WTC11 (cell line): Measurements from ENCODE around the gene NR1I3. TPM values are rescaled to one million over a fixed set of nuclear protein-coding genes. Genes with fewer than 3 reads are reported as not detected.

Experiments used
- ATAC-seq: fragments of 200-7000 bp; cut with Tn5 transposase; 2 replicates; pipeline ENCODE4 v1.10.0; 2021; ENCODE audit warnings: mild to moderate bottlenecking, moderate library complexity
- CTCF ChIA-PET: fragments of 300-600 bp; sonication (Branson Sonifier 250); formaldehyde crosslinking; loops from one replicate; lab custom pipeline; 2021; ENCODE audit warnings: antibody characterized with exemption; lab: Charles Lee
- POLR2A ChIA-PET: fragments of 350-600 bp; sonication (Branson Sonifier 250); formaldehyde crosslinking; loops from one replicate; lab custom pipeline; 2021; ENCODE audit warnings: antibody characterized with exemption; lab: Charles Lee
- DNase-seq: peaks from one replicate; pipeline ENCODE4 v3.0.0; 2021; ENCODE audit warnings: low spot score
- H3K27ac Mint-ChIP-seq: 2 replicates; pipeline ENCODE4 v1.8.0; 2021; ENCODE audit warnings: mixed read lengths
- H3K27me3 Mint-ChIP-seq: 2 replicates; pipeline ENCODE4 v1.8.0; 2021; ENCODE audit warnings: low read depth, mild to moderate bottlenecking, moderate library complexity, mixed read lengths
- H3K36me3 Mint-ChIP-seq: 2 replicates; pipeline ENCODE4 v1.8.0; 2021; ENCODE audit warnings: mixed read lengths
- H3K4me1 Mint-ChIP-seq: 2 replicates; pipeline ENCODE4 v1.8.0; 2022; ENCODE audit warnings: mixed read lengths
- H3K4me3 Mint-ChIP-seq: 2 replicates; pipeline ENCODE4 v1.8.0; 2021; ENCODE audit warnings: mild to moderate bottlenecking, moderate library complexity, mixed read lengths
- H3K9me3 Mint-ChIP-seq: 2 replicates; pipeline ENCODE4 v1.8.0; 2021; ENCODE audit warnings: mixed read lengths
- AR ChIP-seq: fragments of 250-450 bp; sonication (Bioruptor Pico); IDR thresholded peaks from 2 replicates; pipeline ENCODE4 v1.9.0; 2021; ENCODE audit warnings: mild to moderate bottlenecking
- CREB1 ChIP-seq: sonication (generic); formaldehyde crosslinking; IDR thresholded peaks from 2 replicates; pipeline ENCODE4 v1.8.0; 2023; ENCODE audit warnings: mild to moderate bottlenecking, missing genetic modification reagents
- CTCF ChIP-seq: fragments of 200-600 bp; IDR thresholded peaks from 2 replicates; pipeline ENCODE4 v1.8.0; 2022; ENCODE audit warnings: antibody characterized with exemption
- E2F4 ChIP-seq: sonication (generic); formaldehyde crosslinking; IDR thresholded peaks from 2 replicates; pipeline ENCODE4 v1.8.1; 2022; ENCODE audit warnings: low read depth, mild to moderate bottlenecking, moderate library complexity, missing genetic modification reagents, borderline replicate concordance
- ELF4 ChIP-seq: sonication (generic); formaldehyde crosslinking; IDR thresholded peaks from 2 replicates; pipeline ENCODE4 v1.8.1; 2022; ENCODE audit warnings: low read depth, mild to moderate bottlenecking, moderate library complexity, missing genetic modification reagents
- ESRRA ChIP-seq: sonication (generic); formaldehyde crosslinking; IDR thresholded peaks from 2 replicates; pipeline ENCODE4 v1.8.1; 2022; ENCODE audit warnings: mild to moderate bottlenecking, missing genetic modification reagents, borderline replicate concordance
- ETV6 ChIP-seq: sonication (generic); formaldehyde crosslinking; IDR thresholded peaks from 2 replicates; pipeline ENCODE4 v1.8.1; 2022; ENCODE audit warnings: mild to moderate bottlenecking, missing genetic modification reagents
- FOXK1 ChIP-seq: sonication (generic); formaldehyde crosslinking; IDR thresholded peaks from 2 replicates; pipeline ENCODE4 v1.8.0; 2022; ENCODE audit warnings: mild to moderate bottlenecking, moderate library complexity, missing genetic modification reagents
- FOXP1 ChIP-seq: sonication (generic); formaldehyde crosslinking; IDR thresholded peaks from 2 replicates; pipeline ENCODE4 v1.8.0; 2022; ENCODE audit warnings: missing genetic modification reagents, mild to moderate bottlenecking, moderate library complexity, borderline replicate concordance
- KAT7 ChIP-seq: sonication (generic); formaldehyde crosslinking; IDR thresholded peaks from 2 replicates; pipeline ENCODE4 v1.8.1; 2023; ENCODE audit warnings: missing genetic modification reagents, mild to moderate bottlenecking, borderline replicate concordance
- MXD4 ChIP-seq: fragments of 250-450 bp; sonication (Bioruptor Pico); IDR thresholded peaks from 2 replicates; pipeline ENCODE4 v1.8.0; 2021; ENCODE audit warnings: mild to moderate bottlenecking, moderate library complexity, borderline replicate concordance
- RELA ChIP-seq: sonication (generic); formaldehyde crosslinking; IDR thresholded peaks from 2 replicates; pipeline ENCODE4 v1.8.1; 2022; ENCODE audit warnings: missing genetic modification reagents, mild to moderate bottlenecking, borderline replicate concordance
- SMAD4 ChIP-seq: sonication (generic); formaldehyde crosslinking; IDR thresholded peaks from 2 replicates; pipeline ENCODE4 v1.8.0; 2022; ENCODE audit warnings: mild to moderate bottlenecking, missing genetic modification reagents
- TCF7 ChIP-seq: sonication (generic); formaldehyde crosslinking; IDR thresholded peaks from 2 replicates; pipeline ENCODE4 v1.8.0; 2022; ENCODE audit warnings: mild to moderate bottlenecking, low read depth, missing genetic modification reagents, moderate library complexity
- USF1 ChIP-seq: sonication (generic); formaldehyde crosslinking; IDR thresholded peaks from 2 replicates; pipeline ENCODE4 v1.8.0; 2022; ENCODE audit warnings: mild to moderate bottlenecking, missing genetic modification reagents
- ZNF281 ChIP-seq: sonication (generic); formaldehyde crosslinking; IDR thresholded peaks from 2 replicates; pipeline ENCODE4 v1.8.0; 2023; ENCODE audit warnings: mild to moderate bottlenecking, missing genetic modification reagents
- ZNF317 ChIP-seq: sonication (generic); formaldehyde crosslinking; IDR thresholded peaks from 2 replicates; pipeline ENCODE4 v1.8.1; 2023; ENCODE audit warnings: low read depth, mild to moderate bottlenecking, moderate library complexity, missing genetic modification reagents, borderline replicate concordance
- total RNA-seq: library from RNA; stranded (reverse); gene quantifications from 3 replicates; pipeline ENCODE4 v1.2.3, GENCODE V29; 2021

The NR1I3 gene
- total RNA-seq, 1 experiment from 2014 or later: not detected

- Mint-ChIP-seq H3K36me3 (0 out of 2 replicates have a peak, but pooled peaks cover 1% of the 10 kb centered on the region), H3K27ac (no peak overlapping the region), H3K9me3 (no peaks in the 10 kb centered on the region), H3K27me3 (no peaks in the 10 kb centered on the region), H3K4me1 (peaks cover 56% of the 10 kb centered on the region), H3K4me3 (peak overlapping the region; percentile 62)
- TF ChIP-seq AR (CRISPR knock-in tag): no peak
- TF ChIP-seq ELF4: no peak
- TF ChIP-seq E2F4 (CRISPR knock-in tag): no peak
- no peak for TF ChIP-seq TCF7 (CRISPR knock-in tag)
- TF ChIP-seq FOXP1: 0 out of 2 replicates have a peak, but pooled peaks have one; percentile 43
- DNase-seq: no peak
- no peak for ATAC-seq
- CTCF ChIA-PET: interaction anchor here (0.6 to 3.3 kb wide), 7 partner anchors 9 to 109 kb away, joined by 3 to 19 read pairs (median 4); partner anchors contain the start of genes PPOX and TOMM40L
- POLR2A ChIA-PET: no interaction called here
Observed at GRCh38 chr1:161196521-161197451, 41.2 kb downstream of the NR1I3 start.

GRCh38 chr1:161196111-161196510 is 41.9 kb downstream of the NR1I3 start:
- H3K4me1 Mint-ChIP-seq: peaks cover 49% of the 10 kb centered on the region
- TF ChIP-seq CREB1 (CRISPR knock-in tag) (no peak), ESRRA (CRISPR knock-in tag) (no peak), FOXK1 (CRISPR knock-in tag) (no peak)

GRCh38 chr1:161195171-161195570 is 42.8 kb downstream of the NR1I3 start:
- Mint-ChIP-seq H3K27ac (peak overlapping the region; percentile 27; the same call in 1 of the 2 replicates), H3K9me3 (no peaks in the 10 kb centered on the region), H3K36me3 (0 out of 2 replicates have a peak, but pooled peaks cover 3% of the 10 kb centered on the region), H3K27me3 (no peaks in the 10 kb centered on the region), H3K4me1 (peaks cover 47% of the 10 kb centered on the region), H3K4me3 (no peak overlapping the region)
- ATAC-seq (no peak), DNase-seq (no peak)
- ChIA-PET CTCF (interaction anchor here (1.0 kb wide), 1 partner anchor 186 kb away, joined by 3 read pairs; no protein-coding TSS in a partner anchor), POLR2A (no interaction called here)
- TF ChIP-seq ZNF281 (CRISPR knock-in tag) (no peak), USF1 (no peak), AR (CRISPR knock-in tag) (no peak), MXD4 (CRISPR knock-in tag) (no peak), ETV6 (CRISPR knock-in tag) (no peak), ZNF317 (no peak), RELA (CRISPR knock-in tag) (no peak), SMAD4 (CRISPR knock-in tag) (no peak), CTCF (no peak), KAT7 (CRISPR knock-in tag) (no peak)

More at GRCh38 chr1:161196111-161196510, 41.9 kb downstream of the NR1I3 start:
- no peak for ATAC-seq
- Mint-ChIP-seq H3K27me3 (no peaks in the 10 kb centered on the region), H3K27ac (no peak overlapping the region), H3K36me3 (0 out of 2 replicates have a peak, but pooled peaks cover 3% of the 10 kb centered on the region), H3K9me3 (no peaks in the 10 kb centered on the region), H3K4me3 (no peak overlapping the region)
- DNase-seq: no peak
- CTCF ChIA-PET: no interaction called here
- POLR2A ChIA-PET: no interaction called here
